NB4 (cell line): ENCODE measurements around the gene CTSD.

ENCODE experiments used
- DNase-seq: peaks from one replicate; pipeline ENCODE4 v3.0.0; 2010; ENCODE audit warnings: low read depth
- H3K4me3 ChIP-seq: one replicate; pipeline ENCODE4 v1.5.1; 2011; ENCODE audit warnings: mild to moderate bottlenecking, low read depth, low read length, moderate library complexity
- CTCF ChIP-seq: IDR thresholded peaks from one replicate; pipeline ENCODE4 v1.5.1; 2012; ENCODE audit warnings: low read depth, low read length
- MYC ChIP-seq: IDR thresholded peaks from 2 replicates; pipeline ENCODE4 v1.6.1; 2011; ENCODE audit warnings: low read depth, low read length
- POLR2A ChIP-seq: IDR thresholded peaks from 2 replicates; pipeline ENCODE4 v1.6.1; 2011; ENCODE audit warnings: mild to moderate bottlenecking; ENCODE audit not compliant: insufficient read length; ENCODE audit errors: extremely low read depth
- TF ChIP-seq, protein P1 (sequence below): IDR thresholded peaks from 2 replicates; pipeline ENCODE4 v1.6.1; 2011; ENCODE audit warnings: low read depth, low read length

Gene CTSD

GRCh38 chr11:1733716-1734640 is 29.7 kb downstream of the CTSD start:
- no peak overlapping the region for H3K4me3 ChIP-seq
- DNase-seq = no peak
- TF ChIP-seq POLR2A (no peak), MYC (no peak), CTCF (no peak)
- TF ChIP-seq, protein P1, sequence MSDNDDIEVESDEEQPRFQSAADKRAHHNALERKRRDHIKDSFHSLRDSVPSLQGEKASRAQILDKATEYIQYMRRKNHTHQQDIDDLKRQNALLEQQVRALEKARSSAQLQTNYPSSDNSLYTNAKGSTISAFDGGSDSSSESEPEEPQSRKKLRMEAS = no peak

- TF ChIP-seq, protein P1 = no peak
- no peak for TF ChIP-seq MYC
- TF ChIP-seq CTCF = no peak
- TF ChIP-seq POLR2A = no peak
- no peak for DNase-seq
- no peak overlapping the region for H3K4me3 ChIP-seq
Observed at GRCh38 chr11:1733009-1733715, 30.6 kb downstream of the CTSD start.

DNA sequence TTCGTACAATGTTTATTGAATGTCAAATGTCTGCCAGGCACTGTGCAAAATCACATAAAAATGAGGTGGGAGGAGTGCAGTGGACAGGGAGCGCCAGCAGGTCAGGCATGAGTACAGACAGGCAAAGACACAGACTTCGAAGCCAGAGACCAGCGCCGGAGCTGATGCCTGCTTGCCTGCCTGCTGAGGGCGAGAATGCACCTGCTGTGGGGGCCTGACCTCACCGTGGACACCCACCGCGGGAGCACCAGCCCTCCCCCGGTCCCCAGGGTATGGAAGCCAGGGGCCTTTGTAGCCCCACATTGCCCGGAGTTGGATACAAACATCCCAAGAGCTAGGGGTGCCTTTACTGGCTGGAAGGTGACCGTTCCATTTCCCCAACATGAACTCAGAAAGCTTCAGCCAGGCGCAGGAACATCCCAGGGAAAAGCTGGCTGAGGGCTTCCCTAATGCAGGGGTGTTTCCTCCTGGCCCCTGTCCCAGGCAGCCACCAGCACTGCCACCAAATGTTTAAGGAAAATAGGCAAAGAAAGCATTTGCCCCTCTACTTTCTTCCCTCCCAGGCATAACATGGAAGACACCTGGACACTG is 31.2 kb downstream of the CTSD start:
- TF ChIP-seq, protein P1 = no peak
- no peak for TF ChIP-seq CTCF
- TF ChIP-seq MYC = no peak
- no peak for TF ChIP-seq POLR2A
- H3K4me3 ChIP-seq = no peak overlapping the region
- DNase-seq = no peak

DNA sequence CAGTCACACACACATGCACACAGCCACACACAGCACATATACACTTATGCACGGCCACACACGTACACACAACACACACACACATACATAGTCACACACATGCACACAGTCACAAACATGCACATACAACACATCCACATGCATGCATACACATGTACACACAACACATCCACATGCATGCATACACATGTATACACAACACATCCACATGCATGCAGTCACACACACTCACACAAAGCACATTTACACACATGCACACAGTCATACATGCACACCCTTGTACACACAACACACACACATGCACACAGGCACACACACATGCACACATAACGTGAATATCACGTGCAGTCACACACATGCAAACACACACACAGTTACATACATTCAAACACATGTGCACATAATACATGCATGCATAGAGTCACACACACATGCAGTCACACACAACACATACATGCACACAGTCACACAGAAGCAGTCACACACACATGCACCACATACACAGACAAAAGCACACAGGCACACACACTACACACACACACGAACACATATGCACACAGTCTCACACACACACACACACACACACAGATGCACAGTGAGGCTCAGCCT is 32.2 kb downstream of the CTSD start:
- TF ChIP-seq, protein P1 = 0 out of 2 replicates have a peak, but pooled peaks have one; percentile 40
- TF ChIP-seq POLR2A = no peak
- no peak for TF ChIP-seq MYC
- no peak for TF ChIP-seq CTCF

DNA sequence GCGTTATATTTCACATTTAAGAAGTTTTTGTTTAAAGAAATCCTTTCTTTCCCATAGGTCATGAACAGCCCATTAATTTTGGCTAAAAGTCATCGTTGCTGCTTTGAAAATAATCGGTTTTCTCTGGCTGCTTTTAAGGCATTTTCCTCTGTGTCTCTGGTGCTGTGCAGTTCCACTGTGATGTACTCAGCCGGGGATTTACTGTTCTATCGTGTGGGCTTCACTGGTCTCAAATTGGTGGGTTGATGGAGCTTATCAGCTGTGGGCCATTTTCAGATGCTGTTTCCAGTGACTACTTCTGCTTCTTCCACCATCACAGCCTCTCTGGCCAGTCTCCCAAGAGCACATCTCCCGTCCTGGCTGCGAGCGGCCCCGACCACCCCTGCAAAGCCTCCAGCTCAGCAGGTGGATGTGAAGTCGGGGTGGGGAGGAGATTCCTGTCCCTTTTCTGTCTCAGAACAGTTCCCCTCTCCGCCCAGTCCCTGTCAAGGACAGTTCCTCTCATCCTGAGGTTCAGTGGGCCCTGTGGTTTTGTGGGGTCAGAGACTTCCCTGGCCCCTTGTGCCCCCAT is 33.6 kb downstream of the CTSD start:
- no peak for TF ChIP-seq POLR2A
- no peak for TF ChIP-seq MYC
- no peak for TF ChIP-seq CTCF
- TF ChIP-seq, protein P1 = no peak
- DNase-seq = no peak
- H3K4me3 ChIP-seq = no peak overlapping the region

More for the DNA sequence above, 32.2 kb downstream of the CTSD start:
- DNase-seq = no peak
- H3K4me3 ChIP-seq = no peak overlapping the region
